ES-I3 (cell line): Measurements from ENCODE around the gene HINFP.

ENCODE experiments used
- H3K36me3 ChIP-seq: 2 replicates; pipeline ENCODE4 v1.6.1; 2013; ENCODE audit warnings: mild to moderate bottlenecking, low read length, control low read depth, moderate library complexity; ENCODE audit not compliant: insufficient read depth
- H3K4me1 ChIP-seq: 2 replicates; pipeline ENCODE4 v1.6.1; 2013; ENCODE audit warnings: mild to moderate bottlenecking, control low read depth, low read length; ENCODE audit not compliant: insufficient read depth
- H3K9ac ChIP-seq: 2 replicates; pipeline ENCODE4 v1.6.1; 2013; ENCODE audit warnings: low read depth, mild to moderate bottlenecking, low read length, moderate library complexity
- H3K9me3 ChIP-seq: 2 replicates; pipeline ENCODE4 v1.6.1; 2013; ENCODE audit warnings: mild to moderate bottlenecking, low read length, moderate library complexity; ENCODE audit not compliant: control insufficient read depth, insufficient read depth

Gene HINFP

GRCh38 chr11:119121008-119121810 is at the start of gene HINFP:
Gene HINFP, plus strand, starts transcription at chr11:119121580. Its CDS starts 5,365 bp downstream, at chr11:119126945.
- Histone ChIP-seq H3K9me3 (no peaks in the 10 kb centered on the region), H3K4me1 (no peaks in the 10 kb centered on the region), H3K36me3 (no peaks in the 10 kb centered on the region), H3K9ac (peak within 1 kb of the TSS; percentile 95)

- H3K9me3 ChIP-seq, result no peaks in the 10 kb centered on the region
- H3K4me1 ChIP-seq, result no peaks in the 10 kb centered on the region
- peaks cover 19% of the 10 kb centered on the region for H3K36me3 ChIP-seq
- no peak overlapping the region for H3K9ac ChIP-seq
These were observed 43.5 kb upstream of the HINFP start for GRCh38 chr11:119077839-119078238.

GRCh38 chr11:119078675-119079420 is 42.5 kb upstream of the HINFP start:
- H3K4me1 ChIP-seq, result no peaks in the 10 kb centered on the region
- H3K9ac ChIP-seq, result no peak overlapping the region
- H3K9me3 ChIP-seq, result no peaks in the 10 kb centered on the region
- H3K36me3 ChIP-seq, result peaks cover 13% of the 10 kb centered on the region

- Histone ChIP-seq H3K4me1 (no peaks in the 10 kb centered on the region), H3K9ac (no peak overlapping the region), H3K9me3 (no peaks in the 10 kb centered on the region), H3K36me3 (peaks cover 9% of the 10 kb centered on the region)
These were observed 39.6 kb upstream of the HINFP start for GRCh38 chr11:119081682-119082260.

GRCh38 chr11:119084663-119085436 is 36.5 kb upstream of the HINFP start, which contains the start of gene HMBS:
Gene HMBS, plus strand, starts transcription at chr11:119084881. Its CDS starts 153 bp downstream, at chr11:119085034.
- no peaks in the 10 kb centered on the region; the same call in 1 of the 2 replicates for H3K36me3 ChIP-seq
- no peaks in the 10 kb centered on the region for H3K9me3 ChIP-seq
- peak within 1 kb of the TSS; percentile 99 for H3K9ac ChIP-seq
- no peaks in the 10 kb centered on the region for H3K4me1 ChIP-seq

- Histone ChIP-seq H3K4me1 (no peaks in the 10 kb centered on the region), H3K36me3 (no peaks in the 10 kb centered on the region; the same call in 1 of the 2 replicates), H3K9me3 (no peaks in the 10 kb centered on the region), H3K9ac (peak overlapping the region; percentile 99)
These were observed 35.9 kb upstream of the HINFP start for GRCh38 chr11:119085437-119085847.

GRCh38 chr11:119087123-119087522 is 34.3 kb upstream of the HINFP start:
- H3K9ac ChIP-seq, result no peak overlapping the region
- no peaks in the 10 kb centered on the region for H3K4me1 ChIP-seq
- H3K36me3 ChIP-seq, result no peaks in the 10 kb centered on the region; the same call in 1 of the 2 replicates
- no peaks in the 10 kb centered on the region for H3K9me3 ChIP-seq

GRCh38 chr11:119087747-119088241 is 33.6 kb upstream of the HINFP start:
- no peaks in the 10 kb centered on the region; the same call in 1 of the 2 replicates for H3K36me3 ChIP-seq
- no peak overlapping the region for H3K9ac ChIP-seq
- no peaks in the 10 kb centered on the region for H3K4me1 ChIP-seq
- H3K9me3 ChIP-seq, result no peaks in the 10 kb centered on the region

- Histone ChIP-seq H3K4me1 (no peaks in the 10 kb centered on the region), H3K9me3 (no peaks in the 10 kb centered on the region), H3K9ac (no peak overlapping the region)
These were observed 33.0 kb upstream of the HINFP start for GRCh38 chr11:119088406-119088805.

GRCh38 chr11:119089319-119089718 is 32.1 kb upstream of the HINFP start:
- Histone ChIP-seq H3K9ac (no peak overlapping the region), H3K9me3 (no peaks in the 10 kb centered on the region), H3K36me3 (peaks cover 8% of the 10 kb centered on the region), H3K4me1 (no peaks in the 10 kb centered on the region)

More at GRCh38 chr11:119088406-119088805, 33.0 kb upstream of the HINFP start:
- H3K36me3 ChIP-seq, result peaks cover 5% of the 10 kb centered on the region

GRCh38 chr11:119091178-119091577 is 30.2 kb upstream of the HINFP start:
- H3K36me3 ChIP-seq, result peaks cover 8% of the 10 kb centered on the region
- no peak overlapping the region for H3K9ac ChIP-seq
- no peaks in the 10 kb centered on the region for H3K9me3 ChIP-seq
- no peaks in the 10 kb centered on the region for H3K4me1 ChIP-seq

- Histone ChIP-seq H3K4me1 (no peaks in the 10 kb centered on the region), H3K9ac (no peak overlapping the region; the same call in 1 of the 2 replicates), H3K9me3 (no peaks in the 10 kb centered on the region), H3K36me3 (peaks cover 8% of the 10 kb centered on the region)
These were observed 29.2 kb upstream of the HINFP start for GRCh38 chr11:119091966-119092879.
